Measurements from ENCODE around the gene WDSUB1.

- no peak for TF ChIP-seq POLR2A (IDR thresholded peaks at IDR 0.05; ENCODE audit: low read depth, low read length)
- TF ChIP-seq POLR2AphosphoS5 (IDR thresholded peaks at IDR 0.05; ENCODE audit: low read depth, low read length), result no peak
- TF ChIP-seq SPI1 (IDR thresholded peaks at IDR 0.05; ENCODE audit: low read depth, low read length), result no peak
- no peak for TF ChIP-seq POU2F2 (IDR thresholded peaks at IDR 0.05; ENCODE audit: low read depth, low read length)
Observed at GRCh38 chr2:159225025-159226016, 61.2 kb downstream of the WDSUB1 start.
